ENCODE measurements around the gene KCTD16. TPM values are rescaled to one million over a fixed set of nuclear protein-coding genes. Genes with fewer than 3 reads are reported as not detected.

The KCTD16 gene
- total RNA-seq, 1 donor from 2014 or later, result 5.6 TPM

DNA sequence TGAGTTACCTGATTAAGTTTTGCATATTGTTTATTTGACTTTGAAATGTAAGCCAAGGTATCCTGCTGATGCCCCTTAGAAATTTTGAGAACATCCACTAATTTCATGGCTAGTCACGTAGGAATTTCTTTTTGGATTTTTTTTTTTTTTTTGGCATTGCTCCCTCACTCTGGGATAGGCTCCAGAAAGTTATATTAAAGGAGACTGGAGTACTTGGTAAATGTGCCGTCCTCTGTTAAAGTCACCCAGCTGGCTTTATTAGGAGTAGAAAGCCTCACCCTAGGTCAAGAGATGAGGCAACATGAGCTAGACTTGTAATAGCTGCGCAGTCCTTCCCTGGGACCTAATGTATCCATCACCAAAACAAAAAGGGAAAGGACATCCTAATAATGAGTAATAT, 3.1 kb downstream of the KCTD16 start:
- Histone ChIP-seq H3K36me3 (ENCODE audit: insufficient read depth, low read length) (peaks cover 2% of the 10 kb centered on the region), H3K4me1 (ENCODE audit: insufficient read depth, low read length) (peaks cover 7% of the 10 kb centered on the region), H3K9me3 (ENCODE audit: insufficient read depth, low read depth, low read length) (no peaks in the 10 kb centered on the region), H2AFZ (ENCODE audit: low read depth, low read length) (no peak overlapping the region), H3K4me3 (ENCODE audit: insufficient read depth, low read depth, low read length) (no peak overlapping the region), H3K4me2 (ENCODE audit: low read length) (no peak overlapping the region), H3K9ac (ENCODE audit: low read length) (no peak overlapping the region), H3K27me3 (ENCODE audit: insufficient read depth, low read length) (no peaks in the 10 kb centered on the region), H3K27ac (ENCODE audit: low read depth, low read length) (no peak overlapping the region), H3K79me2 (ENCODE audit: insufficient read depth, low read length) (peaks cover 17% of the 10 kb centered on the region), H4K20me1 (ENCODE audit: insufficient read depth, low read length) (peaks cover 2% of the 10 kb centered on the region)
- H3K36me3 Mint-ChIP-seq (ENCODE audit: low read depth, unreplicated experiment), result no peaks in the 10 kb centered on the region
- H3K4me1 Mint-ChIP-seq (ENCODE audit: low read depth, unreplicated experiment), result peaks cover 20% of the 10 kb centered on the region
- no peaks in the 10 kb centered on the region for H3K27me3 Mint-ChIP-seq (ENCODE audit: low read depth, unreplicated experiment)
- no peak overlapping the region for H3K4me3 Mint-ChIP-seq (ENCODE audit: unreplicated experiment)
- DNase-seq (ENCODE audit: low read depth) (no peak), FAIRE-seq (no peak)
- TF ChIP-seq EZH2 (IDR thresholded peaks at IDR 0.05; ENCODE audit: insufficient read depth, low read length), result no peak
- TF ChIP-seq, protein P1, sequence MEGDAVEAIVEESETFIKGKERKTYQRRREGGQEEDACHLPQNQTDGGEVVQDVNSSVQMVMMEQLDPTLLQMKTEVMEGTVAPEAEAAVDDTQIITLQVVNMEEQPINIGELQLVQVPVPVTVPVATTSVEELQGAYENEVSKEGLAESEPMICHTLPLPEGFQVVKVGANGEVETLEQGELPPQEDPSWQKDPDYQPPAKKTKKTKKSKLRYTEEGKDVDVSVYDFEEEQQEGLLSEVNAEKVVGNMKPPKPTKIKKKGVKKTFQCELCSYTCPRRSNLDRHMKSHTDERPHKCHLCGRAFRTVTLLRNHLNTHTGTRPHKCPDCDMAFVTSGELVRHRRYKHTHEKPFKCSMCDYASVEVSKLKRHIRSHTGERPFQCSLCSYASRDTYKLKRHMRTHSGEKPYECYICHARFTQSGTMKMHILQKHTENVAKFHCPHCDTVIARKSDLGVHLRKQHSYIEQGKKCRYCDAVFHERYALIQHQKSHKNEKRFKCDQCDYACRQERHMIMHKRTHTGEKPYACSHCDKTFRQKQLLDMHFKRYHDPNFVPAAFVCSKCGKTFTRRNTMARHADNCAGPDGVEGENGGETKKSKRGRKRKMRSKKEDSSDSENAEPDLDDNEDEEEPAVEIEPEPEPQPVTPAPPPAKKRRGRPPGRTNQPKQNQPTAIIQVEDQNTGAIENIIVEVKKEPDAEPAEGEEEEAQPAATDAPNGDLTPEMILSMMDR (IDR thresholded peaks at IDR 0.05; ENCODE audit: insufficient read depth, low read depth, low read length), result no peak
- H3K27ac Mint-ChIP-seq (ENCODE audit: unreplicated experiment), result no peak overlapping the region
- H3K9me3 Mint-ChIP-seq (ENCODE audit: unreplicated experiment), result no peaks in the 10 kb centered on the region

DNA sequence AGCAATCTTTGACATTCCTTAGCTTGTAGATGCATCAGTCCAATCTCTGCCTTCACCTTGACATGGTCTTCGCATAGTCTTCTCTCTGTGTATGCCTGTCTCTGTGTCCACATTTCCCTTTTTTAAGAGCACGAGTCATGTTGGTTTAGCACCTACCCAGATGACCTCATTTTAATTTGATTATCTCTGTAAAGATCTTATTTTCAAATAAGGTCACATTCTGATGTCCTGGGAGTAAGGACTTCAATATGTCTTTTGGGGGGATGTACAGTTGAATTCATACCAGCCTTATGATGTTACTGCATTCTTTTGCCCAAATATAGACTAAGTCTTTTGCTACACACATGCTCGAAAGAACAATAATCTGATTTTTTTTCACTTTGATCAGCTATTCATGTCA, 6.9 kb downstream of the KCTD16 start:
- Mint-ChIP-seq H3K4me1 (ENCODE audit: low read depth, unreplicated experiment) (peaks cover 18% of the 10 kb centered on the region), H3K4me3 (ENCODE audit: unreplicated experiment) (peak overlapping the region; percentile 1), H3K9me3 (ENCODE audit: unreplicated experiment) (no peaks in the 10 kb centered on the region), H3K36me3 (ENCODE audit: low read depth, unreplicated experiment) (no peaks in the 10 kb centered on the region), H3K27ac (ENCODE audit: unreplicated experiment) (peak overlapping the region; percentile 36), H3K27me3 (ENCODE audit: low read depth, unreplicated experiment) (no peaks in the 10 kb centered on the region)
- FAIRE-seq (no peak), DNase-seq (ENCODE audit: low read depth) (peak; percentile 26)
- Histone ChIP-seq H3K27me3 (ENCODE audit: insufficient read depth, low read length) (no peaks in the 10 kb centered on the region), H3K36me3 (ENCODE audit: insufficient read depth, low read length) (no peaks in the 10 kb centered on the region), H3K27ac (ENCODE audit: low read depth, low read length) (no peak overlapping the region), H3K4me1 (ENCODE audit: insufficient read depth, low read length) (no peaks in the 10 kb centered on the region), H4K20me1 (ENCODE audit: insufficient read depth, low read length) (no peaks in the 10 kb centered on the region), H3K9ac (ENCODE audit: low read length) (no peak overlapping the region), H3K4me2 (ENCODE audit: low read length) (peak overlapping the region; percentile 4), H3K9me3 (ENCODE audit: insufficient read depth, low read depth, low read length) (no peaks in the 10 kb centered on the region), H3K79me2 (ENCODE audit: insufficient read depth, low read length) (no peaks in the 10 kb centered on the region), H3K4me3 (ENCODE audit: insufficient read depth, low read depth, low read length) (no peak overlapping the region), H2AFZ (ENCODE audit: low read depth, low read length) (no peak overlapping the region)
- TF ChIP-seq, protein P1 (IDR thresholded peaks at IDR 0.05; ENCODE audit: insufficient read depth, low read depth, low read length), result no peak
- TF ChIP-seq EZH2 (IDR thresholded peaks at IDR 0.05; ENCODE audit: insufficient read depth, low read length), result no peak

DNA sequence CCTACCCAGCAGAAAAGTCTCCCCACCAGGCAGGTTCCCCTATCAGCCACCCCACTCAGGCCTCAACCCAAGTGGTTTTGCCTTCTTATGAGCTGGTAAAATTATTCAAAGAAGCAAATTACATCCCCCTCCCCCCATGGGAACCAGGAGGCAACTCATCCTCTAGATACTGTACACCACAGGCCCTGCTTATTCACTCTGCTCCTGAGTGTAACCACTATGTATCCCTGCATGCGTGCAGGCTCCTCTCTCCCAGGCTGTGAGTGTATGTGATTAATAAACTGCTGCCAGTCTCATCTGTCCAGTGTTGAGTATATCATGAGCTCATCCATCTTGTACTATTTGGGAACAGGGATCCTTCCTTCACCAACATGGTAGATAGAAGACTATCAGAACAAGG, 8.6 kb downstream of the KCTD16 start:
- no peak overlapping the region for H2AFZ ChIP-seq (ENCODE audit: low read depth, low read length)
- H3K4me3 ChIP-seq (ENCODE audit: insufficient read depth, low read depth, low read length), result no peak overlapping the region
- H3K9ac ChIP-seq (ENCODE audit: low read length), result no peak overlapping the region
- no peak overlapping the region for H3K27ac ChIP-seq (ENCODE audit: low read depth, low read length)
- no peak for TF ChIP-seq EZH2 (IDR thresholded peaks at IDR 0.05; ENCODE audit: insufficient read depth, low read length)
- TF ChIP-seq, protein P1 (IDR thresholded peaks at IDR 0.05; ENCODE audit: insufficient read depth, low read depth, low read length), result no peak
- peaks cover 18% of the 10 kb centered on the region for H3K4me1 Mint-ChIP-seq (ENCODE audit: low read depth, unreplicated experiment)
- no peaks in the 10 kb centered on the region for H3K36me3 Mint-ChIP-seq (ENCODE audit: low read depth, unreplicated experiment)
- FAIRE-seq (no peak), DNase-seq (ENCODE audit: low read depth) (no peak)
- H4K20me1 ChIP-seq (ENCODE audit: insufficient read depth, low read length), result no peaks in the 10 kb centered on the region
- H3K4me1 ChIP-seq (ENCODE audit: insufficient read depth, low read length), result no peaks in the 10 kb centered on the region
- no peaks in the 10 kb centered on the region for H3K9me3 Mint-ChIP-seq (ENCODE audit: unreplicated experiment)
- no peak overlapping the region for H3K4me3 Mint-ChIP-seq (ENCODE audit: unreplicated experiment)
- H3K36me3 ChIP-seq (ENCODE audit: insufficient read depth, low read length), result no peaks in the 10 kb centered on the region
- peak overlapping the region; percentile 64 for H3K27ac Mint-ChIP-seq (ENCODE audit: unreplicated experiment)
- H3K79me2 ChIP-seq (ENCODE audit: insufficient read depth, low read length), result no peaks in the 10 kb centered on the region
- H3K27me3 ChIP-seq (ENCODE audit: insufficient read depth, low read length), result no peaks in the 10 kb centered on the region
- no peaks in the 10 kb centered on the region for H3K9me3 ChIP-seq (ENCODE audit: insufficient read depth, low read depth, low read length)
- H3K4me2 ChIP-seq (ENCODE audit: low read length), result no peak overlapping the region
- no peaks in the 10 kb centered on the region for H3K27me3 Mint-ChIP-seq (ENCODE audit: low read depth, unreplicated experiment)
